GM12892 (cell line): Measurements from ENCODE around the gene AKT3.
"Not testable (repeated sequence)": the region's sequence is repeated elsewhere in the genome, so short reads cannot be mapped to it uniquely, and the experiment has no call there.

Experiments
- DNase-seq: peaks from one replicate; pipeline ENCODE4 v3.0.0; 2011; ENCODE audit not compliant: insufficient read length
- FAIRE-seq: peaks from 2 replicates; lab custom pipeline; 2011; peaks lifted over from hg19 to GRCh38; lab: Jason Lieb, UNC
- POLR2A ChIP-seq: IDR thresholded peaks from 2 replicates; pipeline ENCODE4 v1.6.1; 2011; ENCODE audit warnings: low read depth, low read length, control low read depth
- POLR2AphosphoS5 ChIP-seq: IDR thresholded peaks from 2 replicates; pipeline ENCODE4 v1.6.1; 2011; ENCODE audit warnings: low read depth, low read length, control low read depth
- TAF1 ChIP-seq: IDR thresholded peaks from 2 replicates; pipeline ENCODE4 v1.6.1; 2011; ENCODE audit warnings: low read depth, mild to moderate bottlenecking, control low read depth, low read length, borderline replicate concordance

AKT3 gene

DNA sequence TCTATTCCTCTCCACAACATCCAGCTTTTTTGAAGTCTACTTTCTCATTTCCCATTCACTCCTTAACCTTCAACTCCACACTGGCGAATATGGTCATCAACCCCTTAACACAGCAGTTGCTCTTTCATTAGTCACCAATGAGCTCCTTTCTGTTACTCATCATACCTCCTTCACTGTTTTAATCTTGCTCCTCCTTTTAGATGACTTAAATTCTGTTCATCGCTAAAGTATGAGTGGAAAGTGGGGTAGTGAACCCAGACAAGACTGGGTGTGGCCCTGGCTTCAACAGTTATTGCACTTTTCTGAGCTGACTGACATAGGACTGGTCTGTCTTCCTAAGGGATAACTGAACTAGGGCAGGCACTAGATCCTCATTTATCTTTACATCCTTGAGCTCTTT lies 51.3 kb downstream of the AKT3 start:
- no peak for DNase-seq
- TF ChIP-seq POLR2A (no peak), POLR2AphosphoS5 (no peak), TAF1 (no peak)
- no peak for FAIRE-seq

DNA sequence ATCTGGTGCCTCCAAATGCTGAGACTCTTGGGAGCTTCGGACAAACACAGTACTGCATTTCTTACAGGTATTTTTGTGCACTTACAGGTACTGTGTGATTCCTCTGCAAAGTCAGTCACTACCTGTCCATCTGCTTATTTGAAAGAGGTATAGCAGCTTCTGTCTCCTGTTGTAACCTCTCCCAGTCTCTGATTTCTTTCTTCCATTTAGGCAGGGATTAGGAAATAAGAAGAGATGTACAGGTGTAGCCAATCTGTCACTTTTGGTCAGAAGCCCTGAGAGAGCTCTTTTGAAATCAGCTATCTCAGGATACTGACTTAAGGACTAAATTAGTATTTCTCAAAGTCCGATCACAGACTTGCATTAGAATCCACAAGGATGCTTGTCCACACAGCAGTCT lies 54.0 kb downstream of the AKT3 start:
- no peak for TF ChIP-seq TAF1
- TF ChIP-seq POLR2AphosphoS5, result no peak
- no peak for TF ChIP-seq POLR2A
- DNase-seq (no peak), FAIRE-seq (no peak)

DNA sequence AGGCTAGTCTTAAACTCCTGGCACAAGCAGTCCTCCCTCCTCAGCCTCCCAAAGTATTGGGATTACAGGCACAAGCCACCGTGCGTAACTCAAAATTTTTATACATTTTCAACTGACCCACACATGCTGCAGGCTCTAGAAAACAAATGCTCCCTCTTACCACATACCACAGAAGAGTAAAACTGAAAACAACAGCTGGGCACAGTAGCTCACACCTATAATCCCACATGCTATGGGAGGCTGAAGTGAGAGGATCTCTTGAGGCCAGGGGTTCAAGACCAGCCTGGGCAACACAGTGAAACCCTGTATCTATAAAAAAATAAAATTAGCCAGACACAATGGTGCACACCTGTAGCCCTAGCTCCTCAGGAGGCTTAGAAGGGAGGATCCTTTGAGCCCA lies 56.7 kb downstream of the AKT3 start:
- FAIRE-seq (no peak), DNase-seq (no peak)
- TF ChIP-seq POLR2A (no peak), TAF1 (no peak), POLR2AphosphoS5 (no peak)

DNA sequence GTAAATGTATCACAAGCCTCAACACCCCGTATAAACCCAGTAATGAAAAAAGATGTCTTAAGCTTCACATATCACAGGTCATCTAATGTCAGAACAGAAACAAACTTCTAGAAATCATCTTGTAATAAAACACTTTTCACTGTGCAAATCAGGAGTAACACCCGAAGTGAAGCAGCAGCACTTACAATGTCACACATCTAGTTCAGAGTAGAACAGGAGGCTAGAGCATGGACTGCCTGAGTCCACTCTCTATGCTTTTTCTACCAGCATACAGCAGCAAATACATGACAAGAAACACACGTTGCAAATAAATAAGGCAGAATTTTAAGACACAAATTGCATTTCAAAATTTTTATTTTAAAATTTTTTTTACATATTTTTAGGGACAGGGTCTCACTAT lies 57.2 kb downstream of the AKT3 start:
- TF ChIP-seq POLR2AphosphoS5, result no peak
- no peak for TF ChIP-seq POLR2A
- no peak for TF ChIP-seq TAF1
- no peak for DNase-seq
- no peak for FAIRE-seq

GRCh38 chr1:243792401-243792800 lies 57.6 kb downstream of the AKT3 start:
- DNase-seq, result no peak
- no peak for FAIRE-seq
- TF ChIP-seq POLR2A (no peak), TAF1 (no peak)

DNA sequence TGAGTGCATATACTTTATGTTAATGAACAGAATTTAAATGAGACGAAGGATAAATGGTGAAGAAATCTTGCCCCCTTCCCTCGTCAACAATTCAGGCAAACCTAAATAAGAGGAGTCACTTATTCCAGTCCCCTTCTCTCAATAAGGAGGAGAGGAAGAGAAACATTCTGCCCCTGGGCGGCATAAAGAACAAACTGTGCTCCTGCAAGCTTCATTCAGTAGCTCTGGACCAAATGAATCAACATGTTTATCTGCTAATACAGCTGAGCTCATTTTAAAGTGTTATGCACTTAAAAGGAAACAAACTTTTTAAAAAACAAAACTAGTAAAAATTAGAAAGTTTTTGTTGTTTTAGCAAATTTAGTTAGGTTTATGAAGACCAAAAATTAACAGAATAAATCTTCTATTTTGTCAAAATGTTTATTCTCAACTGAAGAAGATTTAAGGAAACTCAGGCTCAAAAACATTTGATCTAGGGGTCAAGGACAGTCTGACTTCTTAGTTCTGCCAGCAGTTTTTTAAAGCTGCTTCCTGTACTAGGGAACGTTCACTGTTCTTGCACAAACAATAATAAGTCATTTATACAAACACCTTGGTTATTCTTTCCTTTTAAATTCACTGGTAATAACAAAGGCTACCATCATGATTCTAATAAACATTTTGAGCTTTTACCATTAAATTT lies 58.3 kb downstream of the AKT3 start:
- no peak for TF ChIP-seq POLR2AphosphoS5
- FAIRE-seq (no peak), DNase-seq (no peak)

DNA sequence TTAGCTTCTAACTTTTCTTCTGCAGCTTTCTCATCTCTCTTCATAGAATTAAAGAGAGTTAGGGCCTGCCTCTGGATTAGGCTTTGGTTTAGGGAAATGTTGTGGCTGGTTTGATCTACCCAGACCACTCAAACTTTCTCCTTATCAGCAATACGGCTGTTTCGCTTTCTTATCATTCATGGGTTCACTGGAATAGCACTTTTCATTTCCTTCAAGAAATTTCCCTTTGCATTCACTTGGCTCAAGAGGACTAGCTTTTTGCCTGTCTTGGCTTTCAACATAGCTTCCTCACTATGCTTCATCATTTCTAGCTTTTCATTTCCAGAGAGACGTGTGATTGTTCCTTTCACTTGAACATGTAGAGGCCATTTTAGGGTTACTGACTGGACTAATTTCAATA lies 59.6 kb downstream of the AKT3 start:
- TF ChIP-seq POLR2AphosphoS5, result no peak
- no peak for TF ChIP-seq POLR2A
- no peak for TF ChIP-seq TAF1
- no peak for FAIRE-seq
- DNase-seq, result no peak

DNA sequence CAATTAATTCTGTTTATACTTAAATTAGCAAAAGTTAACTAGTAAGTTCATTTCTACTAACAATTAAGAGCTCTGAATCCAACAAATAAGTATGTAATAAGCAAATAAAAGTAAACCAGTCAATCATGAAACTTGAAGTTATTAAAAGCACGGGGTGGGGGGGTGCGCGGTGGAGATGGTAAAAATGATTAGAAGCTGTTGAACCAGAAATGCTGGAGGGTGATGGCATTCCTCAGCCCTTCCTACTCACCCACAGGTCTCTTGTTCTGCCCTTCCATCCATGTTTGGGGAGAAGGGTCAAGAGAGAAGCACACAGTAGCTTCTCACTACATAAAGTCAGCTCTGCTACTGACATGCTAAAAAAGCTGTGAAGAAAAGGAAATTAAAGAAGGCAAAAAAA lies 63.5 kb downstream of the AKT3 start:
- FAIRE-seq (no peak), DNase-seq (no peak)
- TF ChIP-seq POLR2AphosphoS5 (no peak), POLR2A (no peak), TAF1 (no peak)

DNA sequence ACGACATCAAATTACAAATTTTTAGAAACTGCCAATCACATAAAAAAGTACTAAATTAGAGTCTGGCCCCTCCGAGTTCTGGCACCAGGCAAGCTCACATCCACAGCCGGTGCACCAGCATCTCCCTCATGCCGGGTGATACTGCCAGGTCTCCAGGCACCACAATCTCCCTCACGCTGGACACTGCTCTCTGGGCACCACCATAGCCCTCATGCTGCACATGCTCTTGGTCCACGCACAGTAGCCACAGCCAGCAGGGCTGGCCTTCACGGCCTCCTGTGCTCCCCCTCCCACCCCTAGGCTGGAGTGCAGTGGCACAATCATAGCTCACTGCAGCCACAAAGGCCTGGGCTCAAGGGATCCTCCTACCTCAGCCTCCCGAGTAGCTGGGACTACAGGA lies 65.5 kb downstream of the AKT3 start:
- FAIRE-seq, result no peak

DNA sequence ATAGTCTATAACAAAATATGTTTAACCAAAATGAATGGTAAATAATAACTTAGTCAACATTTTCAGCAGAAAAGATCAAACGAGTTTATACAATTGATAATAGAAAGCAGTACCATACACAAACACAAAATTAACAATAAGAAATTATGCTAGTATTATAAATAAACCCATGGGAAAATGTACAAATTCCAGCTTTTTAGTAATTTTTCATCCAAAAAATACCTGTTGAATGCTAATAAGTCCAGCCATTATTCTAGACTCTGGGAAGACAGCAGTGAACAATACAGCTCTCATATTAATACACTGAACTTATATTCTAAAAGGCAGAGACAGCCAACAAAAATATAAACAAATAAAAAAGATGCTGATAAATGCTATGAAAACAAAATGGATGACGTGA lies 66.3 kb downstream of the AKT3 start:
- no peak for FAIRE-seq
- TF ChIP-seq TAF1 (no peak), POLR2A (no peak), POLR2AphosphoS5 (no peak)
- DNase-seq, result no peak

More for the DNA sequence above, 65.5 kb downstream of the AKT3 start:
- TF ChIP-seq TAF1, result no peak
- TF ChIP-seq POLR2AphosphoS5, result no peak
- no peak for TF ChIP-seq POLR2A
- DNase-seq, result no peak

DNA sequence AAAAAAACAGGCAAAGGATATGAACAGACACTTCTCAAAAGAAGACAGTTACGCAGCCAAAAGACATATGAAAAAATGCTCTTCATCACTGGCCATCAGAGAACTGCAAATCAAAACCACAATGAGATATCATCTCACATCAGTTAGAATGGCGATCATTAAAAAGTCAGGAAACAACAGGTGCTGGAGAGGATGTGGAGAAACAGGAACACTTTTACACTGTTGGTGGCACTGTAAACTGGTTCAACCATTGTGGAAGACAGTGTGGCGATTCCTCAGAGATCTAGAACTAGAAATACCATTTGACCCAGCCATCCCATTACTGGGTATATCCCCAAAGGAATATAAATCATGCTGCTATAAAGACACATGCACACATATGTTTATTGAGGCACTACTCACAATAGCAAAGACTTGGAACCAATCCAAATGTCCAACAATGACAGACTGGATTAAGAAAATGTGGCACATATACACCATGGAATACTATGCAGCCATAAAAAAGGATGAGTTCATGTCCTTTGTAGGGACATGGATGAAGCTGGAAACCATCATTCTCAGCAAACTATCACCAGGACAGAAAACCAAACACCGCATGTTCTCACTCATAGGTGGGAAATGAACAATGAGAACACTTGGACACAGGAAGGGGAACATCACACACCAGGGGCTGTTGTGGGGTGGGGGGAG lies 77.5 kb downstream of the AKT3 start:
- FAIRE-seq, DNase-seq: not testable (repeated sequence)

DNA sequence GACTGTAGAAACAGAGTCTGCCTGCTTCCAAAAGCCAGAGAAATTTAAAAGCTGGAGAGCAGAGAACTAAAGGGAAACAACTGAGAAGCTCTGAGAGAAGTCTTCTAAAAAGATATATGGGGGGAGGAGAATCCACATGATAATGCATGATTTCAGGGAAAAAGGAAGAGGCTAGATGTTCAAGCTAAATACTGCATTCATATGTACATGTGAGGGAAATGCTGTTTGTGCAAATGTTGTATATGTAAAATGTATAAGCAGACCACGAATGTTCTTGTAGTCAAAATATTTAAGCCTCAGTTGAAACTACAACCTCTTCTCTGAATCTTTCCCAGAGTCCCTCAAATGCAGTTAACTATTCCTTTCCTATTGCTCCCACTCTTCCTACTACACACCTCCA lies 79.2 kb downstream of the AKT3 start:
- FAIRE-seq (no peak), DNase-seq (no peak)
- TF ChIP-seq POLR2AphosphoS5 (no peak), POLR2A (no peak)

GRCh38 chr1:243765676-243766075 lies 84.4 kb downstream of the AKT3 start:
- DNase-seq, result no peak
- FAIRE-seq, result no peak
- TF ChIP-seq TAF1 (no peak), POLR2AphosphoS5 (no peak), POLR2A (no peak)

GRCh38 chr1:243763806-243764205 lies 86.2 kb downstream of the AKT3 start:
- DNase-seq (no peak), FAIRE-seq (no peak)
- TF ChIP-seq TAF1 (no peak), POLR2A (no peak), POLR2AphosphoS5 (no peak)
